ENCODE measurements around the gene IL1RL2. TPM values are rescaled to one million over a fixed set of nuclear protein-coding genes. Genes with fewer than 3 reads are reported as not detected.

IL1RL2 gene
- total and polyA plus RNA-seq, 7 donors, result 0.27 to 0.90 (median 0.60) TPM; not detected in 4

GRCh38 chr2:102187496-102188150 is 800 bp downstream of the IL1RL2 start:
- H3K27ac ChIP-seq, result peak overlapping the region; percentile 17 to 54 (median 28)
- intact Hi-C loops (cut with DNase I), result loop anchor here (5.0 kb wide), 1 partner anchor 55 kb away; no protein-coding TSS in a partner anchor
- no peaks in the 10 kb centered on the region for H3K9me3 ChIP-seq
- TF ChIP-seq POLR2AphosphoS5 (IDR thresholded peaks at IDR 0.05) (no peak), POLR2A (IDR thresholded peaks at IDR 0.05) (no peak), EP300 (IDR thresholded peaks at IDR 0.05) (no peak), CTCF (IDR thresholded peaks at IDR 0.05) (peak in 2 of 4 experiments; percentile 27 to 30)
- peaks cover 0 to 12% (median 8%) of the 10 kb centered on the region in 4 donors for H3K4me1 ChIP-seq
- WGBS, 2 donors, result 3 to 5% methylated on average over 50 of the region's 50 CpGs
- DNase-seq, result peak; percentile 79
- H3K27me3 ChIP-seq, result peaks cover 0 to 5% (median 0%) of the 10 kb centered on the region in 3 donors
- H3K36me3 ChIP-seq, result no peaks in the 10 kb centered on the region
- H3K4me3 ChIP-seq, result peak overlapping the region; percentile 37 to 57 (median 50)

- no peak for DNase-seq
- H3K36me3 ChIP-seq, result no peaks in the 10 kb centered on the region
- no peak overlapping the region for H3K27ac ChIP-seq
- H3K4me3 ChIP-seq, result no peak overlapping the region
- TF ChIP-seq POLR2AphosphoS5 (IDR thresholded peaks at IDR 0.05) (no peak), POLR2A (IDR thresholded peaks at IDR 0.05) (no peak), CTCF (IDR thresholded peaks at IDR 0.05) (no peak), EP300 (IDR thresholded peaks at IDR 0.05) (no peak)
- intact Hi-C loops (cut with DNase I), result no loop called here
- no peaks in the 10 kb centered on the region for H3K9me3 ChIP-seq
- peaks cover 0 to 5% (median 0%) of the 10 kb centered on the region in 3 donors for H3K27me3 ChIP-seq
- 49 to 81% methylated on average over 10 of the region's 10 CpGs for WGBS, 2 donors
- peaks cover 0 to 12% (median 8%) of the 10 kb centered on the region in 4 donors for H3K4me1 ChIP-seq
Measured at GRCh38 chr2:102190430-102191107, 3.7 kb downstream of the IL1RL2 start.

GRCh38 chr2:102191501-102191900 is 4.7 kb downstream of the IL1RL2 start:
- TF ChIP-seq POLR2A (IDR thresholded peaks at IDR 0.05) (no peak), CTCF (IDR thresholded peaks at IDR 0.05) (no peak), POLR2AphosphoS5 (IDR thresholded peaks at IDR 0.05) (no peak), EP300 (IDR thresholded peaks at IDR 0.05) (no peak)
- intact Hi-C loops (cut with DNase I), result no loop called here
- Histone ChIP-seq H3K4me3 (no peak overlapping the region), H3K4me1 (peaks cover 0 to 12% (median 8%) of the 10 kb centered on the region in 4 donors), H3K9me3 (no peaks in the 10 kb centered on the region), H3K27me3 (peaks cover 0 to 5% (median 0%) of the 10 kb centered on the region in 3 donors), H3K27ac (no peak overlapping the region), H3K36me3 (no peaks in the 10 kb centered on the region)
- DNase-seq, result no peak
- 97 to 99% methylated on average over 1 of the region's 1 CpG for WGBS, 2 donors

- TF ChIP-seq EP300 (IDR thresholded peaks at IDR 0.05), result no peak
- TF ChIP-seq POLR2A (IDR thresholded peaks at IDR 0.05), result no peak
- no peak for TF ChIP-seq POLR2AphosphoS5 (IDR thresholded peaks at IDR 0.05)
- TF ChIP-seq CTCF (IDR thresholded peaks at IDR 0.05), result no peak
- WGBS, 2 donors, result 87 to 93% methylated on average over 1 of the region's 1 CpG
- Histone ChIP-seq H3K4me3 (no peak overlapping the region), H3K27me3 (no peaks in the 10 kb centered on the region), H3K27ac (no peak overlapping the region), H3K4me1 (peaks cover 0 to under 1% (median 0%) of the 10 kb centered on the region in 4 donors), H3K36me3 (no peaks in the 10 kb centered on the region), H3K9me3 (no peaks in the 10 kb centered on the region)
- DNase-seq, result no peak
- intact Hi-C loops (cut with DNase I), result no loop called here
Measured at GRCh38 chr2:102193074-102193473, 6.3 kb downstream of the IL1RL2 start.
